ENCODE measurements around the gene HOXA3. TPM values are rescaled to one million over a fixed set of nuclear protein-coding genes. Genes with fewer than 3 reads are reported as not detected.
A peak's percentile ranks its signal among the peaks of the same experiment; 100 is the strongest.

HOXA3 gene
- total RNA-seq, 1 experiment from 2014 or later, result 50.5 TPM

- BruUV-seq (replicated peaks), result no TSS peak
- peaks cover 53% of the 10 kb centered on the region for H3F3A ChIP-seq (ENCODE audit: insufficient read depth, low read depth)
- peaks cover 48% of the 10 kb centered on the region for H3K79me2 ChIP-seq (ENCODE audit: low read depth)
- CTCF ChIA-PET, result no interaction called here
- H3K4me1 ChIP-seq (replicated peaks; ENCODE audit: insufficient read depth), result peaks cover 19% of the 10 kb centered on the region
- H3K9me2 ChIP-seq (ENCODE audit: insufficient read depth), result no peaks in the 10 kb centered on the region
- H3K4me2 ChIP-seq, result no peak overlapping the region
- peaks cover 37% of the 10 kb centered on the region for H3K36me3 ChIP-seq (ENCODE audit: low read depth)
- H3K9me3 ChIP-seq (ENCODE audit: insufficient read depth, low read depth), result no peaks in the 10 kb centered on the region
- no peak overlapping the region for H3K4me3 ChIP-seq
- POLR2A ChIA-PET (ENCODE audit: unreplicated experiment), result no interaction called here
- DNase-seq, result no peak
- H4K20me1 ChIP-seq (ENCODE audit: insufficient read depth), result no peaks in the 10 kb centered on the region
- H3K27ac ChIP-seq, result no peak overlapping the region
- H3K27me3 ChIP-seq (ENCODE audit: insufficient read depth, low read depth), result no peaks in the 10 kb centered on the region
- intact Hi-C loops (cut with micrococcal nuclease; ENCODE audit: unreplicated experiment), result loop anchor here (10.0 kb wide), 1 partner anchor 626 kb away; the partner anchor contains the start of gene TAX1BP1
- TF ChIP-seq EZH2 (IDR thresholded peaks at IDR 0.05; ENCODE audit: low read depth) (no peak), CTCF (conservative IDR thresholded peaks at IDR 0.05) (no peak)
- H2AFZ ChIP-seq, result no peak overlapping the region
Observed at GRCh38 chr7:27118580-27118979, 33.8 kb downstream of the HOXA3 start.

- no peak overlapping the region for H3K27ac ChIP-seq
- peaks cover 19% of the 10 kb centered on the region for H3K4me1 ChIP-seq (replicated peaks; ENCODE audit: insufficient read depth)
- H3K36me3 ChIP-seq (ENCODE audit: low read depth), result peaks cover 37% of the 10 kb centered on the region
- H3F3A ChIP-seq (ENCODE audit: insufficient read depth, low read depth), result peaks cover 58% of the 10 kb centered on the region
- no peaks in the 10 kb centered on the region for H3K9me2 ChIP-seq (ENCODE audit: insufficient read depth)
- TF ChIP-seq CTCF (conservative IDR thresholded peaks at IDR 0.05) (no peak), EZH2 (IDR thresholded peaks at IDR 0.05; ENCODE audit: low read depth) (no peak)
- CTCF ChIA-PET, result no interaction called here
- H3K4me3 ChIP-seq, result peak overlapping the region; percentile 90; the same call in 1 of the 2 replicates
- intact Hi-C loops (cut with micrococcal nuclease; ENCODE audit: unreplicated experiment), result loop anchor here (10.0 kb wide), 1 partner anchor 627 kb away; the partner anchor contains the start of gene TAX1BP1
- BruUV-seq (replicated peaks), result no TSS peak
- no peaks in the 10 kb centered on the region for H4K20me1 ChIP-seq (ENCODE audit: insufficient read depth)
- no peaks in the 10 kb centered on the region for H3K27me3 ChIP-seq (ENCODE audit: insufficient read depth, low read depth)
- DNase-seq, result no peak
- H2AFZ ChIP-seq, result no peak overlapping the region
- H3K4me2 ChIP-seq, result peak overlapping the region; percentile 98
- H3K9me3 ChIP-seq (ENCODE audit: insufficient read depth, low read depth), result no peaks in the 10 kb centered on the region
- peaks cover 54% of the 10 kb centered on the region for H3K79me2 ChIP-seq (ENCODE audit: low read depth)
- POLR2A ChIA-PET (ENCODE audit: unreplicated experiment), result no interaction called here
Observed at GRCh38 chr7:27117887-27118491, 34.4 kb downstream of the HOXA3 start.

- ChIA-PET POLR2A (ENCODE audit: unreplicated experiment) (interaction anchor here (0.6 to 0.8 kb wide), 3 partner anchors 260 to 667 kb away, joined by 3 to 5 read pairs (median 4); no protein-coding TSS in a partner anchor), CTCF (interaction anchor here (0.6 kb wide), 2 partner anchors 206 to 447 kb away, joined by 3 to 4 read pairs; no protein-coding TSS in a partner anchor)
- peaks cover 62% of the 10 kb centered on the region for H3K79me2 ChIP-seq (ENCODE audit: low read depth)
- BruUV-seq (replicated peaks), result no TSS peak
- peaks cover 37% of the 10 kb centered on the region for H3K36me3 ChIP-seq (ENCODE audit: low read depth)
- no peaks in the 10 kb centered on the region for H3K9me3 ChIP-seq (ENCODE audit: insufficient read depth, low read depth)
- H4K20me1 ChIP-seq (ENCODE audit: insufficient read depth), result no peaks in the 10 kb centered on the region
- peak overlapping the region; percentile 98 for H3K4me2 ChIP-seq
- no peak for TF ChIP-seq EZH2 (IDR thresholded peaks at IDR 0.05; ENCODE audit: low read depth)
- no peak for TF ChIP-seq CTCF (conservative IDR thresholded peaks at IDR 0.05)
- peaks cover 21% of the 10 kb centered on the region for H3K4me1 ChIP-seq (replicated peaks; ENCODE audit: insufficient read depth)
- DNase-seq, result no peak
- H3F3A ChIP-seq (ENCODE audit: insufficient read depth, low read depth), result peaks cover 65% of the 10 kb centered on the region
- intact Hi-C loops (cut with micrococcal nuclease; ENCODE audit: unreplicated experiment), result loop anchor here (10.0 kb wide), 1 partner anchor 628 kb away; the partner anchor contains the start of gene TAX1BP1
- H3K27me3 ChIP-seq (ENCODE audit: insufficient read depth, low read depth), result no peaks in the 10 kb centered on the region
- no peak overlapping the region for H2AFZ ChIP-seq
- peak overlapping the region; percentile 95 for H3K27ac ChIP-seq
- peak overlapping the region; percentile 90 for H3K4me3 ChIP-seq
- H3K9me2 ChIP-seq (ENCODE audit: insufficient read depth), result no peaks in the 10 kb centered on the region
Observed at GRCh38 chr7:27116962-27117886, 35.2 kb downstream of the HOXA3 start.
